ENCODE data around the gene PTPRR.

Gene PTPRR

GRCh38 chr12:70784042-70784668, 136.4 kb downstream of the PTPRR start:
- H3K9ac ChIP-seq (ENCODE audit: insufficient read length, low read depth) = no peak overlapping the region
- H3K27me3 ChIP-seq (ENCODE audit: insufficient read depth, insufficient read length) = no peaks in the 10 kb centered on the region
- peaks cover 9% of the 10 kb centered on the region; the same call in 1 of the 2 replicates for H3K9me3 ChIP-seq (ENCODE audit: insufficient read depth, low read length)
- H3K4me3 ChIP-seq (ENCODE audit: insufficient read length, low read depth) = no peak overlapping the region
- H3K36me3 ChIP-seq (ENCODE audit: insufficient read depth, insufficient read length, low read length) = no peaks in the 10 kb centered on the region
- no peak for DNase-seq (ENCODE audit: low read depth, low spot score)
- no peak for TF ChIP-seq ZNF274 (IDR thresholded peaks at IDR 0.05; ENCODE audit: low read depth, low read length)
- TF ChIP-seq YY1 (IDR thresholded peaks at IDR 0.05; ENCODE audit: insufficient read depth, insufficient read length) = no peak
- no peak for TF ChIP-seq SUZ12 (IDR thresholded peaks at IDR 0.05; ENCODE audit: extremely low read depth, insufficient read depth, insufficient read length)
- H3K4me1 ChIP-seq (ENCODE audit: insufficient read depth, insufficient read length) = peaks cover 3% of the 10 kb centered on the region

GRCh38 chr12:70783455-70783854, 137.1 kb downstream of the PTPRR start:
- peaks cover 3% of the 10 kb centered on the region for H3K4me1 ChIP-seq (ENCODE audit: insufficient read depth, insufficient read length)
- TF ChIP-seq YY1 (IDR thresholded peaks at IDR 0.05; ENCODE audit: insufficient read depth, insufficient read length) (no peak), ZNF274 (IDR thresholded peaks at IDR 0.05; ENCODE audit: low read depth, low read length) (no peak), SUZ12 (IDR thresholded peaks at IDR 0.05; ENCODE audit: extremely low read depth, insufficient read depth, insufficient read length) (no peak)

GRCh38 chr12:70779250-70779649, 141.3 kb downstream of the PTPRR start:
- Histone ChIP-seq H3K9me3 (ENCODE audit: insufficient read depth, low read length) (peaks cover 9% of the 10 kb centered on the region; the same call in 1 of the 2 replicates), H3K27me3 (ENCODE audit: insufficient read depth, insufficient read length) (no peaks in the 10 kb centered on the region), H3K9ac (ENCODE audit: insufficient read length, low read depth) (no peak overlapping the region), H3K36me3 (ENCODE audit: insufficient read depth, insufficient read length, low read length) (no peaks in the 10 kb centered on the region), H3K4me1 (ENCODE audit: insufficient read depth, insufficient read length) (no peaks in the 10 kb centered on the region), H3K4me3 (ENCODE audit: insufficient read length, low read depth) (no peak overlapping the region)
- no peak for TF ChIP-seq YY1 (IDR thresholded peaks at IDR 0.05; ENCODE audit: insufficient read depth, insufficient read length)
- no peak for DNase-seq (ENCODE audit: low read depth, low spot score)

More at GRCh38 chr12:70783455-70783854, 137.1 kb downstream of the PTPRR start:
- H3K9me3 ChIP-seq (ENCODE audit: insufficient read depth, low read length) = peaks cover 9% of the 10 kb centered on the region; the same call in 1 of the 2 replicates
- H3K4me3 ChIP-seq (ENCODE audit: insufficient read length, low read depth) = no peak overlapping the region
- no peak for DNase-seq (ENCODE audit: low read depth, low spot score)
- no peak overlapping the region for H3K9ac ChIP-seq (ENCODE audit: insufficient read length, low read depth)
- no peaks in the 10 kb centered on the region for H3K27me3 ChIP-seq (ENCODE audit: insufficient read depth, insufficient read length)
- H3K36me3 ChIP-seq (ENCODE audit: insufficient read depth, insufficient read length, low read length) = no peaks in the 10 kb centered on the region

DNA sequence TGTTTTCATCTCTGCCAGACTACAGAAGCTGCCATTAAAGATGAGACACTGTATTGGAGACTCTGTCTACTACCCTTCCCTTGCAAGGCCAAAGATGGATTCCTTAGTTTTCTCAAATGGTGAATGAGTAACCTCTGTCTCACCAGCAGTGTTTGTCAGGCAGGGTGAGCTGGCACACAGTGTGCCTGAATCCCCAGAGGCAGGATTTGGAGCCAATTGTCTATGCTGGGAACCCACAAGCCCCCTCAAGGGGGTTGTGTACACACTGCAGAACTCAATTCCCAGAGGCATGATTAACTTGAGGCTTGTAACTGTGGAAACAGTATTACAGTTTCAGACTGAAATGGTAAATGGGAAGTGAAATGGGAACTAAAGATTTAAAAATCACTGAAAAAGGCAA, 146.5 kb downstream of the PTPRR start:
- no peak for DNase-seq (ENCODE audit: low read depth, low spot score)
- Histone ChIP-seq H3K27me3 (ENCODE audit: insufficient read depth, insufficient read length) (no peaks in the 10 kb centered on the region), H3K9ac (ENCODE audit: insufficient read length, low read depth) (no peak overlapping the region), H3K4me1 (ENCODE audit: insufficient read depth, insufficient read length) (no peaks in the 10 kb centered on the region), H3K36me3 (ENCODE audit: insufficient read depth, insufficient read length, low read length) (no peaks in the 10 kb centered on the region), H3K9me3 (ENCODE audit: insufficient read depth, low read length) (no peaks in the 10 kb centered on the region), H3K4me3 (ENCODE audit: insufficient read length, low read depth) (no peak overlapping the region)
- TF ChIP-seq ZNF274 (IDR thresholded peaks at IDR 0.05; ENCODE audit: low read depth, low read length) (no peak), SUZ12 (IDR thresholded peaks at IDR 0.05; ENCODE audit: extremely low read depth, insufficient read depth, insufficient read length) (no peak), YY1 (IDR thresholded peaks at IDR 0.05; ENCODE audit: insufficient read depth, insufficient read length) (no peak)

GRCh38 chr12:70772836-70773235, 147.7 kb downstream of the PTPRR start:
- no peak for DNase-seq (ENCODE audit: low read depth, low spot score)
- no peak for TF ChIP-seq ZNF274 (IDR thresholded peaks at IDR 0.05; ENCODE audit: low read depth, low read length)
- no peak for TF ChIP-seq SUZ12 (IDR thresholded peaks at IDR 0.05; ENCODE audit: extremely low read depth, insufficient read depth, insufficient read length)
- TF ChIP-seq YY1 (IDR thresholded peaks at IDR 0.05; ENCODE audit: insufficient read depth, insufficient read length) = no peak
- Histone ChIP-seq H3K36me3 (ENCODE audit: insufficient read depth, insufficient read length, low read length) (no peaks in the 10 kb centered on the region), H3K4me3 (ENCODE audit: insufficient read length, low read depth) (no peak overlapping the region), H3K27me3 (ENCODE audit: insufficient read depth, insufficient read length) (no peaks in the 10 kb centered on the region), H3K4me1 (ENCODE audit: insufficient read depth, insufficient read length) (no peaks in the 10 kb centered on the region), H3K9me3 (ENCODE audit: insufficient read depth, low read length) (no peaks in the 10 kb centered on the region), H3K9ac (ENCODE audit: insufficient read length, low read depth) (no peak overlapping the region)

- no peaks in the 10 kb centered on the region for H3K27me3 ChIP-seq (ENCODE audit: insufficient read depth, insufficient read length)
- no peak overlapping the region for H3K4me3 ChIP-seq (ENCODE audit: insufficient read length, low read depth)
- no peaks in the 10 kb centered on the region for H3K36me3 ChIP-seq (ENCODE audit: insufficient read depth, insufficient read length, low read length)
- H3K9me3 ChIP-seq (ENCODE audit: insufficient read depth, low read length) = no peaks in the 10 kb centered on the region
- no peak for TF ChIP-seq SUZ12 (IDR thresholded peaks at IDR 0.05; ENCODE audit: extremely low read depth, insufficient read depth, insufficient read length)
- no peak for TF ChIP-seq ZNF274 (IDR thresholded peaks at IDR 0.05; ENCODE audit: low read depth, low read length)
- TF ChIP-seq YY1 (IDR thresholded peaks at IDR 0.05; ENCODE audit: insufficient read depth, insufficient read length) = no peak
- no peak for DNase-seq (ENCODE audit: low read depth, low spot score)
- H3K9ac ChIP-seq (ENCODE audit: insufficient read length, low read depth) = no peak overlapping the region
- no peaks in the 10 kb centered on the region for H3K4me1 ChIP-seq (ENCODE audit: insufficient read depth, insufficient read length)
Measured at GRCh38 chr12:70771581-70771980, 149.0 kb downstream of the PTPRR start.

GRCh38 chr12:70763666-70764065, 156.9 kb downstream of the PTPRR start:
- peaks cover 11% of the 10 kb centered on the region; the same call in 1 of the 2 replicates for H3K9me3 ChIP-seq (ENCODE audit: insufficient read depth, low read length)
- TF ChIP-seq YY1 (IDR thresholded peaks at IDR 0.05; ENCODE audit: insufficient read depth, insufficient read length) = no peak
- TF ChIP-seq ZNF274 (IDR thresholded peaks at IDR 0.05; ENCODE audit: low read depth, low read length) = no peak
- TF ChIP-seq SUZ12 (IDR thresholded peaks at IDR 0.05; ENCODE audit: extremely low read depth, insufficient read depth, insufficient read length) = no peak
- no peak overlapping the region for H3K9ac ChIP-seq (ENCODE audit: insufficient read length, low read depth)
- H3K4me1 ChIP-seq (ENCODE audit: insufficient read depth, insufficient read length) = no peaks in the 10 kb centered on the region
- no peaks in the 10 kb centered on the region for H3K36me3 ChIP-seq (ENCODE audit: insufficient read depth, insufficient read length, low read length)
- H3K27me3 ChIP-seq (ENCODE audit: insufficient read depth, insufficient read length) = no peaks in the 10 kb centered on the region
- H3K4me3 ChIP-seq (ENCODE audit: insufficient read length, low read depth) = no peak overlapping the region
- DNase-seq (ENCODE audit: low read depth, low spot score) = no peak

Data from NT2/D1 (cell line).